PC-3 (cell line): ENCODE data around the gene CCDC34. TPM values are rescaled to one million over a fixed set of nuclear protein-coding genes. Genes with fewer than 3 reads are reported as not detected.

Source experiments
- ATAC-seq: fragments of 200-7000 bp; cut with Tn5 transposase; 2 replicates; pipeline ENCODE4 v1.9.1; 2020; ENCODE audit warnings: mild to moderate bottlenecking, moderate library complexity
- BruUV-seq: library from RNA; stranded (reverse); fragments of 400-500 nt; replicated peaks from 2 replicates; lab custom pipeline; 2021; lab: Mats Ljungman, UMichigan
- CTCF ChIA-PET: fragments of 300-600 bp; sonication (Branson Sonifier 250); formaldehyde crosslinking; loops from one replicate; lab custom pipeline; 2022; ENCODE audit warnings: antibody characterized with exemption; lab: Charles Lee
- POLR2A ChIA-PET: fragments of 300-600 bp; sonication (Branson Sonifier 250); formaldehyde crosslinking; loops from one replicate; lab custom pipeline; 2022; ENCODE audit warnings: antibody characterized with exemption; ENCODE audit not compliant: unreplicated experiment; lab: Charles Lee
- DNase-seq: peaks from one replicate; pipeline ENCODE4 v3.0.0-alpha.2; 2015
- H2AFZ ChIP-seq: fragments of 300-600 bp; sonication (generic); 2 replicates; pipeline ENCODE4 v1.6.0; 2016; ENCODE audit warnings: antibody characterized with exemption, low read length
- H3F3A ChIP-seq: fragments of 300-600 bp; sonication (generic); one replicate; pipeline ENCODE4 v1.6.0; 2017; ENCODE audit warnings: antibody characterized with exemption, low read length, control low read depth, mild to moderate bottlenecking; ENCODE audit not compliant: unreplicated experiment
- H3K27ac ChIP-seq: fragments of 300-600 bp; sonication (generic); 2 replicates; pipeline ENCODE4 v1.5.1; 2016; ENCODE audit warnings: mild to moderate bottlenecking, low read length
- H3K27me3 ChIP-seq: fragments of 300-600 bp; sonication (generic); 2 replicates; pipeline ENCODE4 v1.6.1; 2016; ENCODE audit warnings: low read length, mixed read lengths
- H3K36me3 ChIP-seq: fragments of 300-600 bp; sonication (generic); 2 replicates; pipeline ENCODE4 v1.6.1; 2016; ENCODE audit warnings: low read depth, mixed run types, low read length, mixed read lengths
- H3K4me1 ChIP-seq: fragments of 300-600 bp; sonication (generic); 2 replicates; pipeline ENCODE4 v1.5.1; 2016; ENCODE audit warnings: low read length; ENCODE audit not compliant: insufficient read depth
- H3K4me2 ChIP-seq: fragments of 300-600 bp; sonication (generic); 2 replicates; pipeline ENCODE4 v1.6.0; 2016; ENCODE audit warnings: low read length
- H3K4me3 ChIP-seq: fragments of 300-600 bp; sonication (generic); 2 replicates; pipeline ENCODE4 v1.5.1; 2016; ENCODE audit warnings: mild to moderate bottlenecking, low read length, mixed read lengths
- H3K79me2 ChIP-seq: fragments of 300-600 bp; sonication (generic); 2 replicates; pipeline ENCODE4 v1.6.1; 2017; ENCODE audit warnings: low read length, mixed read lengths
- H3K9ac ChIP-seq: fragments of 300-600 bp; sonication (generic); 2 replicates; pipeline ENCODE4 v1.6.0; 2016; ENCODE audit warnings: mild to moderate bottlenecking, low read length
- H3K9me2 ChIP-seq: fragments of 300-600 bp; sonication (generic); replicated peaks from 2 replicates; pipeline ENCODE4 v1.6.1; 2016; ENCODE audit warnings: mixed run types, low read length, mixed read lengths
- H3K9me3 ChIP-seq: fragments of 300-600 bp; sonication (generic); 2 replicates; pipeline ENCODE4 v1.6.1; 2016; ENCODE audit warnings: low read length, mixed read lengths
- H4K20me1 ChIP-seq: fragments of 300-600 bp; sonication (generic); 2 replicates; pipeline ENCODE4 v1.6.1; 2016; ENCODE audit warnings: low read length, mixed read lengths
- CTCF ChIP-seq: fragments of 300-600 bp; sonication (generic); conservative IDR thresholded peaks from 2 replicates; pipeline ENCODE4 v1.5.1; 2017; ENCODE audit warnings: antibody characterized with exemption, low read depth, mild to moderate bottlenecking, low read length
- EZH2 ChIP-seq: fragments of 300-600 bp; sonication (generic); IDR thresholded peaks from one replicate; pipeline ENCODE4 v1.6.1; 2017; ENCODE audit warnings: antibody characterized with exemption, mild to moderate bottlenecking, low read length; ENCODE audit not compliant: unreplicated experiment
- EZH2phosphoT487 ChIP-seq: fragments of 300-600 bp; sonication (generic); IDR thresholded peaks from 2 replicates; pipeline ENCODE4 v1.6.1; 2018; ENCODE audit warnings: mild to moderate bottlenecking, antibody characterized with exemption, low read length, borderline replicate concordance
- intact Hi-C: fragments of 100-400 bp; cut with micrococcal nuclease; formaldehyde crosslinking; loops from 2 replicates; pipeline ENCODE4 v1.9.0; 2023
- total RNA-seq: library from RNA; depleted of rRNA; stranded (reverse); fragments of >200 nt; gene quantifications from 2 replicates; pipeline ENCODE4 v1.2.3, GENCODE V29; 2014

Gene CCDC34
- total RNA-seq, 1 experiment from 2014 or later: 11.0 TPM

DNA sequence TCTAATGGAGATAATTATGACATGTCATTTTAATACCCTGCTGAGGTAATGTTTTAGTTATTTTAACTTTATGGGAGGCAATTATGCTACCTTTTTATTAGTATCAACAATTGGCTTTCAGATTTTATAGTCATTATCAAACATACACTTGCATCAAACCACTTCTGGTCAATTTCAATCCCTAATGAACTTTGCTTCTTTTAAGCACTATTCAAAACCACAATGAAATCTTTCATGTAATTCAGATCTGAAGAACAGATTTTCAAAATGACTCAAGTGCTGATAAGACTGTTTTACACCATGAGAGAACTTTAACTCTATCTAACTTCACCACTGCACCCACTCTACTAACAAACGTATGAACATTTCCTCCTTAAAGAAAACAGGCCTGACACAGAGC lies 25.9 kb upstream of the CCDC34 start:
- intact Hi-C loops: no loop called here
- Histone ChIP-seq H3K4me3 (no peak overlapping the region), H3K36me3 (no peaks in the 10 kb centered on the region), H3K4me2 (no peak overlapping the region), H4K20me1 (no peaks in the 10 kb centered on the region), H3K27me3 (no peaks in the 10 kb centered on the region), H3K27ac (no peak overlapping the region), H3K4me1 (peaks cover 30% of the 10 kb centered on the region), H3K79me2 (no peaks in the 10 kb centered on the region), H2AFZ (no peak overlapping the region), H3K9me3 (no peaks in the 10 kb centered on the region), H3K9me2 (no peaks in the 10 kb centered on the region), H3K9ac (no peak overlapping the region), H3F3A (peaks cover 9% of the 10 kb centered on the region)
- BruUV-seq: no TSS peak
- ATAC-seq (no peak), DNase-seq (no peak)
- CTCF ChIA-PET: no interaction called here
- TF ChIP-seq EZH2phosphoT487 (no peak), CTCF (no peak), EZH2 (no peak)
- POLR2A ChIA-PET: no interaction called here

DNA sequence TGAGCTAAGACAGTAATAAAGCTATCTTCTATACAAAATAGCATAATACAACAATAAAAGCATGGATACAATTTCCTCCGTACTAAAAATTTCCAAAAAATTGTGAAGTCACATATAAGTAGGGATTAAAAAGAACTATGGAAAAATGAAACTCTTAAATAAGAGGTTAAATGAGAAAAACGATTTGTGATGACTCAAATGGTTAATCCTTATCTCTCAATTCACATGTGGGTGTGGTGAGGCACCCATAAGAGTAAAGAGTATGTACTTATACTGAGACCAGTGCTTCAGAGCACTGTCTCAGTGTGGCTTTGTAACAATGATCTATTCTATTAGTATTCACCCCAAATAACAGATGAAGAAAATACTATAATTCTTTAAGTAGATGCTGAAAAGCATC lies 25.0 kb upstream of the CCDC34 start:
- H2AFZ ChIP-seq: no peak overlapping the region
- no peak for ATAC-seq

More for the DNA sequence above, 25.0 kb upstream of the CCDC34 start:
- Histone ChIP-seq H3K9me2 (no peaks in the 10 kb centered on the region), H3K79me2 (no peaks in the 10 kb centered on the region), H3K36me3 (no peaks in the 10 kb centered on the region), H3K4me2 (no peak overlapping the region), H4K20me1 (no peaks in the 10 kb centered on the region), H3K27me3 (no peaks in the 10 kb centered on the region), H3K27ac (no peak overlapping the region), H3K9me3 (no peaks in the 10 kb centered on the region), H3K4me1 (peaks cover 24% of the 10 kb centered on the region), H3K9ac (no peak overlapping the region), H3F3A (peaks cover 7% of the 10 kb centered on the region), H3K4me3 (no peak overlapping the region)
- no TSS peak for BruUV-seq
- no peak for DNase-seq
- CTCF ChIA-PET: no interaction called here
- POLR2A ChIA-PET: interaction anchor here (0.5 kb wide), 1 partner anchor 204 kb away, joined by 3 read pairs; no protein-coding TSS in a partner anchor
- no peak for TF ChIP-seq EZH2
- no peak for TF ChIP-seq EZH2phosphoT487
- no peak for TF ChIP-seq CTCF
- intact Hi-C loops: no loop called here
